DND-41 (cell line): Measurements from ENCODE around the gene PAFAH1B1.

Experiments used
- CTCF ChIP-seq: IDR thresholded peaks from 2 replicates; pipeline ENCODE4 v1.5.1; 2012; ENCODE audit warnings: borderline replicate concordance, low read length, moderate library complexity, mild to moderate bottlenecking; ENCODE audit not compliant: poor library complexity, severe bottlenecking; ENCODE audit errors: extremely low read depth
- EZH2 ChIP-seq: IDR thresholded peaks from 3 replicates; pipeline ENCODE4 v1.6.1; 2012; ENCODE audit warnings: borderline replicate concordance, low read depth, mild to moderate bottlenecking, moderate library complexity, low read length, inconsistent platforms; ENCODE audit not compliant: severe bottlenecking

- TF ChIP-seq CTCF = no peak
- no peak for TF ChIP-seq EZH2
These were observed 32.8 kb upstream of the PAFAH1B1 start for GRCh38 chr17:2560658-2561057.
